CMK (cell line): ENCODE results near the gene RBPJ.
"Not testable (repeated sequence)": the region's sequence is repeated elsewhere in the genome, so short reads cannot be mapped to it uniquely, and the experiment has no call there.

ENCODE experiments used
- DNase-seq: peaks from one replicate; pipeline ENCODE4 v3.0.0-alpha.2; 2010; ENCODE audit warnings: low read depth

The RBPJ gene

DNA sequence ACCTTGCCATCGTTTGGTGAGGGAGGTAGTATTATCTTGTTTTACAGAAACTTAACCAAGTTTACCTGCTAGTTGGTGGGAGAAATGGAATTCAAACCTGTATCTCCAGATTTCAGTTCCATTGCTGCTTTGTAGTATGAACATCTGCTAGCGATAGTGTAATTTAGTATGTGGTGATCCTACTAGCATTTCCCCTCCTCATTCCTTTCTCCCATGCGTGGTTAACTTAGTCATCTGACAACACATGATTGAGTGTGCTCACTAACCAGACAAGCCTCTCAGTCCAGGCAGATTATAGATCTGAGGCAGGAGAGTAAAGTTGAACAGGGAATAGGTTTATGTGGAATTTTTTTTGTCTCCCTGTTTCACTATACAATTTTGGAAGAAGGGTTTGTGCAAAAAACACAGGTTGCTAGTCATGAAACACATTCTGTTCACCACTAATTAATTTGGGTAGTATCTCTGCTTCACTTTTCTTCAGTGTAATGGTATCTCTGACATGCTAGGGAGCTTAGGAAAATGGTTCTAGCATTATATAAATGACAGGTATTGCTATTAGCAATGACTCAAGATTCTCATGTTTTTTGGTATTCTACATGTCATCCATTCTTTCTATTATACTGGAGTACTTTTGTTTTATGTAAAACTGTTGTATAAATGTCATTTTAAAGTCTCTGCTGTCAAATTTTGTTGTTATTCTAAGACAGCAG is 21.7 kb downstream of the RBPJ start:
- DNase-seq = no peak

DNA sequence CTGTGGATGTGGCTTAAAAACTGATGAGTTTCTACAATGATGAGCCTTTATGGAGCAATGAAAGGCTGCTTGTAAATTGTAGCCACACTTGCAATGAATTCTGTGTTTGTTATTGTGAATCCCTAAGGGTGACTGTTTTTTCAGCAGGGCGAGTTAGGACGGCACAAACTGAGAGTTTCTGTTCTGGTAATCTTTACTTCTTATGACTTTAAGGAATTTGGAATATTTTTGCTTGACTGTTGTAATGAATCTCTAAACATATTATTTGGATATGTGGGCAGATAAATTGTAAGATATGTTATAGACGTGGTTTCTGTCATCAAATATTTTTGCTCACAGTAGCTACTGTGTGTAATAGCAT is 22.2 kb downstream of the RBPJ start:
- no peak for DNase-seq

DNA sequence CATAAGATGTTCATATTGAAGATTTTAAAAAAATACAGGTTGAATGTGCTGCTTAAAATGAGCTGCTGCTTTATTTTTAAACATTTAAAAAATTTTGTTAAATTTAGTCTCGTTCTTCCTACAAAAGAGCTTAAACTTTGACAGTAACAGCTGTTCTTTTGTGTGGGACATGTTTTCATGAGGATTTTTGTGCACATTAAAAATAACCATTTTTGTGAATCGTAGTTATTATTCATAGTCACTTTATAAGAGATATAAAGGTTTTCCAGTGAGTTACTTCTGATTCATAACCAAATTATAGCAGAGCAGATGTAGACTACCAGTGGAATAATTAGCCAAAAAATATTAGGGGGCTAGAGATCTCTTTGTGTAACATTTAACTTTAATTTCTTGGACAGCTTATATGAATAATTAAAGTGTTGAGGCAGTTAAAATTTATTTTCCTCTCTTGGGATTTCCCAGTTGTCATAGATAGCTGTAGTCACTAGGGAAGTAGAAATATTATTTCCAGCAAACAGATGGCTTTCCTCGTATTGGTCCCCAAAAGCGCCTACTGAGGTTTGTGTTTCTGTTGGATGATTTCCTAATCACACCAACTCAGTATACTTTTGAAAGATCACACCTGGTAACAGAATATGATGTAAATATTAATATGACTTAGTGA is 24.2 kb downstream of the RBPJ start:
- DNase-seq = no peak

DNA sequence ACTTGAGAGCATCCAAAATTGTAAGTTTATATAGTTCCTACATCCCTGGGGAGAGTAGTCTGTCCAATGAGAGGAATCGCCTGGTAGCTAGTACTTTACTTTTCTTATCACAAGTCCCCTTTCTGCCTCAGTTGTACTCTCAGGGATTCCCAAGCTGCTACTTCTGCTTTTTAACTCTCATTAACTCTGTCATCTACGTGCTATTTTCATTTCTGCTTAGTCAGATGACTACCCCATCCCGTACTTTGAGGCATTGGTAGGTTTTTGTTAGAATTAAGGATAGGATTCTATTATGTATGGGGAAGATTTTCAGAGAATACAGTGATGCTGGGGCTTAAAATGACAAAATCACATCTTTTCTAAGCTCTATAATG is 24.7 kb downstream of the RBPJ start:
- no peak for DNase-seq

DNA sequence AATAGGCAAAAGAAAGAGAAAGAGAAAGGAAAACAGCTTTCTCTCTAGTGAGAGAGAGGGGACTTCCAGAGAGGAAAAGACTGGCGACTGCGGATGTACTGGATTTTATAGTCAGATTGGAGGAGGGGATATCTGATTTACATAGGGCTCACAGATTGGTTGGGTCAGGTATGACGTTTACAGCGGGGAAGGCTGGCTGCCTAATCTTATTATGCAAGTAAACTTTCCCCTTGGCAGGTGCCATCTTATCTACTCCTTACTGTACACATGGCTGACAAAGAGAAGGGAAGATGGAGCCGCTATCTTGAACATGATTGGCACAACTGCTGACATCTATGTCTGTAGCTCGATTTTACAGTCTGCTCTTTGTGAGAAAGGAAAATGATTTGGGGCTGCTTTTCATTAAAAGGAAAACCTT is 25.4 kb downstream of the RBPJ start:
- no peak for DNase-seq

DNA sequence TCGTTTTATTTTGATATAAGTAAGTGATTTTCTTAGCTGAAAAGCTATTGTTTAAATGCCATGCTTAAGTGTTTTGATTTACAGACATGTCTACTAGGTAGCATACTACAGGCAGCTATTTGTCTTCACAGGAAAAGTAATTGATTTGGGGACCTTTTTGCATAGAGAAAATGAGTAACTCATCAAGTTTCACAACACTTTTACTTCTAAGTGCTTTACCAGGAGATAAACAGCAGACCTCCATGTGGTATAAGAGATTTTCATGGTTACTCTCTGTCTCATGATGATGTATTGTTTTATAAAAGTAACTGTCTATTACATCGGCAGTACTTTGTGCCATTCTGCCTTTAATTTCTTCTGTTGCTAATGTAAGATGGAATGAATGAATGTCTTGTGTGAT is 28.7 kb downstream of the RBPJ start:
- no peak for DNase-seq

DNA sequence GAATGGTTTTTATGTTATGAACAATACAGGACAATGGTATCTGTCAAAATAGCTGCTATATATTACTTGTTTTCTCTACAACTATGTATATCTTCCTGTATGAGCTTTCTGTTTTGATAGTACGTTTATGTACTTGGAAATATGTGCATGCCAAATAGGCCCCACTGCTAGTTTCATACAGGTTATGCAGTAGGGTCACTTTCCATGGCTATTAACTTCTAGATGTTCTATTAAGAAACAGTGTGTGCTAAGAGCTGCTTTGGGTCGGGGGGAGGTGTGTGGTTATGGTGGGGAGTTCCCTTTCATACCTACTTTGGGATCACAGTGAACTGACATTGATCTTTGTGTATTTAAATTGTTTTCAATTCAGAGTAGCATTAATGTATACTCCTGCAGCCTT is 30.9 kb downstream of the RBPJ start:
- no peak for DNase-seq

DNA sequence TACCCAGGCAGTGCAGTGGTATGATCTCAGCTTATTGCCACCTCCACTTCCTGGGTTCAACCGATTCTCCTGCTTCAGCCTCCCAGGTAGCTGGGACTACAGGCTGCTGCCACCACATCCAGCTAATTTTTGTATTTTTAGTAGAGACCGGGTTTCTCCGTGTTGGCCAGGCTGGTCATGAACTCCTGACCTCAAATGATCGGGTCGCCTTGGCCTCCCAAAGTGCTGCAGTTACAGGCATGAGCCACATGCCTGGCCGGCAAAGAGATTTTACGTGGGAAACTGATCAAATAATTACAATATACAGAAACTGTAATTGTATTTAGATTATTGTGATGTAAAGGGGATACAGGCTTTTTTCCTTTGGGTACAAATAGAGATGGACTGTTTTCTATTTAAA is 33.7 kb downstream of the RBPJ start:
- no peak for DNase-seq

DNA sequence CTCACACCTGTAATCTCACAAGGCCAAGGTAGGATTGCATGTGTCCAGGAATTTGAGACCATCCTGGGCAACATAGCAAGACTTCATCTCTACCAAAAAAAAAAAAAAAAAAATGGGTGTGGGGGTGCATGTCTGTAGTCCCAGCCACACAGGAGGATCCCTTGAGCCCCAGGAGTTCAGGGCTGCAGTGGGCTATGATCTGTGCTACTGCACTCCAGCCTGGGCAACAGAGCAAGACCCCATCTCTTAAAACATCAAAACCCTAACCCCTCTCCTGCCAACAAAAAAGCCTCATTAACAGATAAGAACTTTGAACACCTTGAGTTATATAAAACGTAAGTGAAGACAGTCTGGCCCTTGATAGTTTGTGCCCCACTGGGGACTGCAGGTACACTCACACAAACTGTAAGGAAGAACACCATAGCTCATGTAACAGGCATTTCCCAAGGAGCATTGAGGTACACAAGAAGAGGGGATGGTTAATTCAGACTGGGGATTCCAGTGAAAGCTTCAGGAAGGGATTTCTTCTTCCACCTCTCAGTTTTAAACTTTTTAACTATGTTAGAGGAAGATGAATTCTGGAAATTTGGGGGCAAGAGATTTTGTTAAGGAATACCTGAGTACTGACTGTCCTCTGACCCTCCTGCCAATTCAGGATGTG is 34.7 kb downstream of the RBPJ start:
- no peak for DNase-seq

DNA sequence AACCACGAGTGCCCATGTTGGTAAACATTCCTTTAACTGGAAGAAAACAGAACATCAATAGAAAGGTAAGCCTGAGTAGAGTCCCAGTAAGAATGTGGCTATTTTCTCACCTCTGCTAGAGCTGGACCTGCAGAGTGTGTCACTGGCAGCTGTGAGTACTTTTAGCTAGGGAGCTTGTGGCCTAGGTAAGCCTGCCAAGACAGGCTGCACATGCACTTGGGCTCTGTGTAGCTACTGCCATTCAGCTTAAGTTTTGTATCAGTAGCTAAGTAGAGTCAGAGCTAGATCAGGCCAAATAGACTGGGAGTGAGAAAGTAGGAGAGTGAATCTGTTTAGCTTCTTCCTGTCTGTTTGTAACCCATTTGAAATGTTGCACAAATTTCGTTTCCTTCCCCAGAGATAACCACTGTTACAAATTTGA is 35.3 kb downstream of the RBPJ start:
- no peak for DNase-seq

DNA sequence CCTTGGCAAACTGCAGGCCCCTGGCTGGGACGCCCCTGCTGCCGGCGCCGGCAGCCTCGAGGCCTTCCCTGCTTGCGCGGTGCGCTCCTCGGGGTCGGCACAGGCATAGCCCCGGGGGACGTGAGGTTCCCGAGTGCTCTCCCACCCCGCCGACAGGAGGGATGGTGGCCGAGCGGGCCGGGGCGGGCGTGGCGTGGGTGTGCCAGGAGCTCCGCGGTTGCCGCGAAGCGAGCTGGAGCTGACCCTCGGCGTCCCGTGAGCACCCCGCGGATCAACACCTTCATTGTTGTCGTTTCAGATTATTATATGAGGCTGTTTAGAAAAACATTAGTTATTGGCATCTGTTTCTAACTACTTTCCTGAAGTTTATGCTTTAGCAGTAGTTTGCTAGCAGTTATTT is 38.7 kb downstream of the RBPJ start:
- not testable (repeated sequence) for DNase-seq

DNA sequence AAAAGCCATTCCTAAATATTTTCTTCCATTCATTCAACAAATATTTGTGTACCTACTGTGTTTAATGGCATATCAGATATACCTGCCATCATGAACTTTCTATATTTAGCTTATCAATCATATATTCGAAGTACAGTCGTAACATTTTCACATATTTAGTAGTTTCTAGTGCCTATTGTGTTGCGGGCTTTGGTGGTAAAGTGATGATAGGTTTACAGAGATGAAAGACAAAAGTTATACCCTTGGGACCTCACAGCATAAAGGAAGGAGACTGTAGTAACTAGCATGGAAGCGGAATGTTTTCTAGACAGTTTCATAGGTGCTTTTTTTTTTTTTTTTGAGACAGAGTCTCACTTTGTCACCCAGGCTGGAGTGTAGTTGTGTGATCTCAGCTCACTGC is 39.5 kb downstream of the RBPJ start:
- no peak for DNase-seq

DNA sequence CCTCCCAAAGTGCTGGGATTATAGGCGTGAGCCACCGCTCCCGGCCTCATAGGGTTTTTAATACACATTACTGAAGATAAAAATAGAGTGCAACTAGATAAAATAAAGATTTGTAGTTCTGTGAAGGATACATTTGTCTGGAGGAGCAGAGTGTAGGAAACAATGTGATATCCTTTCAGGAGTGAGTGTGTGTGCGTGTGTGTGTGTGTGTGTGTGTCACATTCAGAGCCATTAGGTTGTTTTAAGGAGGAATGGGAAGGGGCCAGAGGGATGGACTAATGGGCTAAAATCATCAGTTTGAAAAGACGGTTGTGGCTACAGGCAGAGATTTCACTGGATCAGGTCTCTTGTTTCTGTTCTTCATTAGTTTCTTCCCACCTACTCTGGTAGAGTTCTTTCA is 40.0 kb downstream of the RBPJ start:
- DNase-seq = no peak

DNA sequence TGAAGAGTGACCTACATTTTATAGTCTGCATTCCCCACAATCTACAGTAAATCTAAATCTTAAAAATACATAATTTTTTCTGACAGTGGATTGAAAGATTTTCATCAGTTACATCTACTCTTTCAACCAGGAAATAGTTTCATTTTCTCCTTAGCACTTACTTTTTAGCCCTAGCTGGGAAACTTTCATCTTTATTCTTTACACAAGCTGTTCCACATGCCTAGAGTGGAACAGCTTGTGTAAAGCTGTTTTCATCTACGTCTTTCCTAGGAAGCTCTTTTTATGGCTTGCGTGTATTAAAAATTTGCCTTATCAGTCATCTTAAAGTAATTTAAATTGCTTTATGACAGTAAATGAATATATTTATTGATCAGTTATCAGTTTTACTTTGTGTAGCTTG is 40.5 kb downstream of the RBPJ start:
- no peak for DNase-seq

DNA sequence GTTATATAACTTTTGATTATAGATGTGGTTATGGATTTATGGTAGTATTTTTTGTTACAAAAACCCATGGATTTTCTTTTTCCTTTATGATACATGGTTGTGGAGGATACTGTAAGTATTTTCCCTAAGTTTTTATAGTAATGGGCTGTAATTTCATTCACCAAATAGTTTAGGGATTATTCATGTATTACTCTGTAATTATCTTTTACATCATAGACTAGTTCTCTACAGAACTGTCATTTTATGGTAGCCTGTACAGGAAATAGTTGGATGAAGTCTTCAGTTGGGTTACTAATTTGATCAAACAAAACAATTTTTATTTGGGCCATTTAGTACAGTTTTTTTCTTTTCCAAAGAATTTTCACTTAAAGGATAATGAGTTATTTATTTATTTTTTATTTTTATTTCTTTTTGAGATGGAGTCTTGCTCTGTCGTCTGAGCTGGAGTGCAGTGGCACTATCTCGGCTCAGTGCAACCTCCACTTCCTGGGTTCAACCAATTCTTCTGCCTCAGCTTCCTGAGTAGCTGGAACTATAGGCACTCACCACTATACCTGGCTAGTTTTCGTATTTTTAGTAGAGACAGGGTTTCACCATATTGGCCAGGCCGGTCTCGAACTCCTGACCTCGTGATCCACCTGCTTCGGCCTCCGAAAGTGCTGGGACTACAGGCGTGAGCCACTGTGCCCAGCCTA is 42.1 kb downstream of the RBPJ start:
- DNase-seq = no peak

DNA sequence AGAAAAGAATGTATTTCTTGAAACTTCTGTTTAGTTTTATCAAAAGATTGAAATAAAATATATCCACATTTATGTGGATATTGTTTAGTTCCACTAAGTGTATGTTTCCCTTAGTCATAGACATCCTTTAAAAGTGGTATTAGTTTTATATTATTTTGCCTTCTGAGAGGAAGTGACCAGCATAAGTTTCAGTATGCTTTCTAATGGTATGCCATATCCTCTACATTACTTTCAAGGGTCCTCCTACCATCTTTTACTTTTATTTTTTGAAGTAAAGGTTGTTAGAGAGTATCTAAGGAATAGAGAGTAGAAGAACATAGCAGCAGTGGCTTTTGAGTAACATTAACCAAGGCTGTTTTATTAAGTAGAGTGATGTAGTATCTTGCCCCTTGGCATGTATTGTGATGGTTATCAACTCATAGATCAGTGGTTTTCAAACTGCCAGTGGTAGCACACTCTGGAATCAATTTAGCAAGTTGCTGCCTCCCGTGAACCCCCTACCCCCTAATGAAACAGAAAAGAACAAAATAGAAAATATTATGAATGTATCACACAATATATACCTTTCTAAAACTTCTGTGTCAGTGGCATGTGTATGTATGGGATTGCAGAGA is 44.8 kb downstream of the RBPJ start:
- no peak for DNase-seq

DNA sequence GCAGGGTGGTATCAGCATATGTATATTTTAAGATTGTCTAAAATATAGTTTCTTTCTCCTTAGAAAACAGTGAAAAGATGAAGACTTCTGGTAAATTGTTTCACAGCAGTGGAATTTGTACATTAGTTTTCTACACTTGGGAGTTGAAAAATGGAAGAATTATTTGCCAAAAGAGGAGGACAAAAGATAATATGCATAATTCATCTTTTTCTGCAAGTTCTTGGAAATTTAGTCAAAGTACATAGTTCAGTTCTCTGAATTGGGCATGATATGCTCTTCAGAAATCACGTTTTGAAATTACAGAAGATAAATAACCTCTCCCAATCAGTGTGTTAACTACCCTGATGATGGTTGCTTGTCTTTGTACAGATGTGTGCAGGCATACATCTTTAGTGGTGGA is 47.0 kb downstream of the RBPJ start:
- no peak for DNase-seq

DNA sequence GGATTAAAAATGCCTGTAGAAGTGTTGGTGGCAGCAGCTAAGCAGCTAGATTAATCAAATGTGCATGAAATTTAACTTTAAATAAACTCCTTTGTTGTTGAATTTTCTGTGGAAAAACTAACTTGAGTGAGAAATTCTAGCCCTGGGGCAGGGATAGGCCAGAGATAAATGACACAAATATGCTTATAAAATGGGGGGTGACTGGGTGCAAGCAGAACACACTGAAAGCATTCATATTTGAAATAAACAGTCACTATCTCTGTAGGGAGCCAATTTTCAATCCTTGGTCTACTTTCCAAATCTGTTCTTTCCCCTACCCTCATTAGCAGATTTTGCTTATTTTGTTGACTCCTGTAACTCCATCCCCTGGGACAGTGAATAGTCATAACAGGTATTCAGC is 47.9 kb downstream of the RBPJ start:
- DNase-seq = no peak

DNA sequence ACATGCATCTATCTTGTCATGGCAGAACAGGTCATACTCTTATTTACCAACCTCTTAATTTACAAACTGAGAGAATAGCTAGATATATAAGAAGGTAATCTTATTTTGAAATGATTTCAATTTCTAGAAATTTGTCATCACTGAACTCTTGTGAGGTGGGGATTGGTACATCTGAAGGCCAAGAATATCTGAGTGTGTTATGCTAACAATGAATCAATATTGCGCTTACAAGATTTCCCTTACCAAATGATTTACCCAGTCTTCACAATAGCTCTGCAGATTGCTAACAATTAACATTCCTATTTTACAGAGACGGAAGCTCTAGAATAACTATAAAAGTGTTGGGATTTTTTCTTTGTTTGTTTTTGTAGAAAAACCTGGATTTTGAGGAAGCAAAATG is 48.3 kb downstream of the RBPJ start:
- DNase-seq = no peak

DNA sequence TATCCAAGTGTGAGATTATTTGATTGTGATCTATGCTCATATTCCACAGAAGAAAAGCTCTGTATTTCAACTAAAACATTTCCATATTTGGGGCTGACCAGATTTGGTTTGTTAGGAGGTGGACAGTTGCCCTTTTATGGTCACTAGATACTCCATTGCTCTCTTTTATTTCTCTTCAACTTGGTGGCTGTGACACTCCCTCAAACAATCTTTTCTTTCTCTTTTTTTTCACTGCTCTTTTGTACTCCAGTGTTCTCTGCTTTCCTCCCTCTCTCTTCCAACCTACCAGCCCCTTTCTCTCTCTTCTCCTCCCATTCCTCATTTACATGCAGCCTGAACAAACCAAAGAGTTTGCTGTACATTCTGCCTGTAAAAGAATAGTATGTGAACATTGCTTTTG is 48.8 kb downstream of the RBPJ start:
- DNase-seq = no peak

DNA sequence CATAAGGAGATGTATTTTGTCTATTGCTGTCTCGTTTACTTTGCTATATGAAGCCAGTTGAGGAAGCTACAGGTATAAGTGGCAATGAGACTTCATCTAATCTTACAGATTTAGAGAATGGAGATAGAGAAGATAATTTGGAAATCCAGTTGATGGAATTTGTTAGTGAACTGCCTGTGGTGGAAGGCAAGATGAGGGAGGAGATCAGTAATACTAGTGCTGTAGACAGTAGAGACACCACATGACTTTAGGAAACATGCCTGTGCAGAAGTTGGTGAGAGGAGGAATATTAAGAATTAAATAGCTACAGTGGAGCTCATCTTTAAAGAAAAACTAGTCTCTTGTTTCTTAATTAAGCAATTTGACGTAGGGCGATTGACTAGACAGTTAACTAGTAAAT is 51.3 kb downstream of the RBPJ start:
- no peak for DNase-seq

DNA sequence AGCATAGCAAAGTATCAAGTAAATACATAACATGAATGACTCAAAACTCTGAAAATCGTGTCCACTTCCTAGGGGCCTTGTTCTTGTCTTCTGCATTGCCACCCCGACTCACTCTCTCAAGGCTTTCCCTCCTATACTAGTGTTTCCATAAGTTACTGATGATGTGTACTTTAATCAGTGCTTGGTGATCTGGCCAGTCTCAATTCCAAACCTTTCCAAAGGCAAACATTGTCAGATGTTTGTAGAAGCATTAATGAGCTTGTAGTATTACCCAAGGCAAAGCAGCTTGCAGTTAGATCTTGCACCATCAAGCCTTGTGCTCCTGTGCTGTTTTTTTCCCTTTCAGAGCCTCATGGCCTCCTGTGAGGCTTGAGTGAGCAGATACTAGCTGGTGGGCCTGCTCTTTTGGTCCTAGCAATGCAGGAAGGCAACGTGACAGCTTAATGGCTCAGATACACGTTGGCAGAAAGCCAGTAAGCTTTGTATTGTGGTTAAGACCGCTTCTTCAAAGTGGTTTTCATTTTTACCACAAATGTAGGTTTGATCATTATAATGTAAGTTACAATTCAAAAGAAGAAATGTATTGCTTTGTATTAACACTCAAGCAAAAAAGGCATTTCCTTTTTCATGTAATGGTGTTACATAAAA is 51.8 kb downstream of the RBPJ start:
- peak; percentile 73 for DNase-seq
